ENCODE measurements around the gene VRK2. TPM values are rescaled to one million over a fixed set of nuclear protein-coding genes. Genes with fewer than 3 reads are reported as not detected.

VRK2 gene
- total RNA-seq, 2 donors from 2014 or later: 18.1 to 19.2 TPM

- 12% methylated on average over 2 of the region's 2 CpGs for WGBS
- peak; percentile 20 for DNase-seq (ENCODE audit: low spot score)
- Histone ChIP-seq H3K27ac (no peak overlapping the region), H3K36me3 (no peaks in the 10 kb centered on the region), H3K27me3 (replicated peaks; ENCODE audit: insufficient read depth) (no peaks in the 10 kb centered on the region), H3K4me3 (no peak overlapping the region), H3K9me3 (no peaks in the 10 kb centered on the region), H3K4me1 (replicated peaks) (no peaks in the 10 kb centered on the region)
- intact Hi-C loops (cut with DNase I): no loop called here
- no peak for TF ChIP-seq POLR2A (IDR thresholded peaks at IDR 0.05)
- peak; percentile 14 for TF ChIP-seq POLR2AphosphoS5 (IDR thresholded peaks at IDR 0.05)
- TF ChIP-seq CTCF (IDR thresholded peaks at IDR 0.05): no peak
These were observed 4.1 kb upstream of the VRK2 start for GRCh38 chr2:58042486-58042970.

- Histone ChIP-seq H3K27ac (no peak overlapping the region), H3K9me3 (no peaks in the 10 kb centered on the region), H3K4me3 (no peak overlapping the region), H3K27me3 (replicated peaks; ENCODE audit: insufficient read depth) (no peaks in the 10 kb centered on the region), H3K4me1 (replicated peaks) (no peaks in the 10 kb centered on the region), H3K36me3 (no peaks in the 10 kb centered on the region)
- DNase-seq (ENCODE audit: low spot score): no peak
- intact Hi-C loops (cut with DNase I): no loop called here
- no peak for TF ChIP-seq CTCF (IDR thresholded peaks at IDR 0.05)
- no peak for TF ChIP-seq POLR2A (IDR thresholded peaks at IDR 0.05)
- no peak for TF ChIP-seq POLR2AphosphoS5 (IDR thresholded peaks at IDR 0.05)
- 97% methylated on average over 3 of the region's 3 CpGs for WGBS
These were observed 2.5 kb upstream of the VRK2 start for GRCh38 chr2:58044145-58044544.

DNA sequence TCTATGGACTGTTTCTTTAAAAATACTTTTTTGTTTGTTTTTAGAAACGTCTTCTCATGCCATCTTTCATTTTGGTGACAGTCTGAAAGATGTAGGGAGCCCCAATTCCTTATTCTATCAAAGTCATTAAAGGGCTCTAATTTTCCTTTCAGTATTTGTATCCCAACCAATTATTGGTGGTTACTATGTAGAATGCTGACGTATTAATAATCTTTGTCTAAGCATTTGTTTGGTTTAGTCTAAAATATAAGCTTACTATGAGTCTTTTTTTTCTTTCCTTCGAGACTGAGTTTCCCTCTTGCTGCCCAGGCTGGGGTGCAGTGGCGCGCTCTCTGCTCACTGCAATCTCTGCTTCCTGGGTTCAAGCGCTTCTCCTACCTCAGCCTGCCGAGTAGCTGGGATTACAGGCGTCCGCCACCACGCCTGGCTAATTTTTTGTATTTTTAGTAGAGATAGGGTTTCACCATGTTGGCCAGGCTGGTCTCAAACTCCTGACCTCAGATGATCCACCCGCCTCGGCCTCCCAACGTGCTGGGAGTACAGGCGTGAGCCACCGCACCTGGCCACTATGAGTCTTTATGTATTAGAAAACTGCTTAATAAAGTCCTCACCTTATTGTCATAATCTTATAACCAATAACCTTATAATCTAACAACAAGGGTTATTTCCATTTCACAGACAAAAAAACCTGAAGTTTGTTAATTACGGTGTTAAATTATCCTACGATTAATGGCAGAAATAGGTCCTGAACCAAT, 849 bp upstream of the VRK2 start:
- TF ChIP-seq CTCF (IDR thresholded peaks at IDR 0.05) (no peak), POLR2AphosphoS5 (IDR thresholded peaks at IDR 0.05) (no peak)
- Histone ChIP-seq H3K27me3 (replicated peaks; ENCODE audit: insufficient read depth) (no peaks in the 10 kb centered on the region), H3K4me1 (replicated peaks) (no peaks in the 10 kb centered on the region), H3K27ac (peak overlapping the region; percentile 88 to 93), H3K4me3 (peak overlapping the region; percentile 63 to 67), H3K36me3 (no peaks in the 10 kb centered on the region), H3K9me3 (no peaks in the 10 kb centered on the region)
- DNase-seq (ENCODE audit: low spot score): no peak
- intact Hi-C loops (cut with DNase I): no loop called here
- WGBS: 70% methylated on average over 17 of the region's 17 CpGs

GRCh38 chr2:58046335-58046584, 346 bp upstream of the VRK2 start:
- H3K27me3 ChIP-seq (replicated peaks; ENCODE audit: insufficient read depth): no peaks in the 10 kb centered on the region
- no peaks in the 10 kb centered on the region for H3K9me3 ChIP-seq
- no peaks in the 10 kb centered on the region for H3K36me3 ChIP-seq
- no peaks in the 10 kb centered on the region for H3K4me1 ChIP-seq (replicated peaks)
- H3K4me3 ChIP-seq: peak overlapping the region; percentile 63 to 67
- no peak for DNase-seq (ENCODE audit: low spot score)
- TF ChIP-seq POLR2AphosphoS5 (IDR thresholded peaks at IDR 0.05): no peak
- TF ChIP-seq POLR2A (IDR thresholded peaks at IDR 0.05): no peak
- no peak for TF ChIP-seq CTCF (IDR thresholded peaks at IDR 0.05)
- WGBS: 3% methylated on average over 14 of the region's 14 CpGs
- intact Hi-C loops (cut with DNase I): no loop called here
- H3K27ac ChIP-seq: peak overlapping the region; percentile 88 to 93

- Histone ChIP-seq H3K4me3 (peak overlapping the region; percentile 63 to 67), H3K27ac (peak overlapping the region; percentile 88 to 93), H3K4me1 (replicated peaks) (no peaks in the 10 kb centered on the region), H3K36me3 (no peaks in the 10 kb centered on the region), H3K9me3 (no peaks in the 10 kb centered on the region), H3K27me3 (replicated peaks; ENCODE audit: insufficient read depth) (no peaks in the 10 kb centered on the region)
- WGBS: 18% methylated on average over 13 of the region's 13 CpGs
- no peak for DNase-seq (ENCODE audit: low spot score)
- TF ChIP-seq POLR2AphosphoS5 (IDR thresholded peaks at IDR 0.05): no peak
- no peak for TF ChIP-seq CTCF (IDR thresholded peaks at IDR 0.05)
- TF ChIP-seq POLR2A (IDR thresholded peaks at IDR 0.05): no peak
- intact Hi-C loops (cut with DNase I): no loop called here
These were observed 848 bp downstream of the VRK2 start for GRCh38 chr2:58047373-58047935.
